Heart left ventricle (tissue), 13 donors: ENCODE data around the gene MSH5.

ENCODE experiments used
- CTCF ChIP-seq, 12 donors: fragments of 200-600 bp; sonication (generic) in 4 of 12; IDR thresholded peaks; one replicate each; pipeline versions ENCODE4 v1.5.0 to v1.8.0; 2018 to 2022; ENCODE audit warnings: antibody characterized with exemption in 12 of 12, mild to moderate bottlenecking in 5 of 12
- POLR2A ChIP-seq, 2 donors: fragments of 450-650 bp; IDR thresholded peaks; one replicate each; pipeline ENCODE4 v1.6.1; 2017; ENCODE audit warnings: antibody characterized with exemption in 2 of 2, mild to moderate bottlenecking in 2 of 2, moderate library complexity in 2 of 2
- donor health status: ischemic (EF 13 %, LVEDD 7.1; RV severe dilation, severe dysfunction).
- donor health status: DM: no; HTN: yes; CAD: no.
- donor health status: DM: no; HTN: no; CAD: no.
- donor health status: ischemic (EF 25% LVEDD 6.9; RV normal size, moderate dysfunction).
- donor health status: ischemic (EF 25% LVEDD 5.7; RV mildly dilated, moderate dysfunction).
- donor health status: ischemic (EF 35%, LVEDD 5.7; RV mildly dilated, moderate dysfunction).
- donor health status: nonischemic (EF 11% LVEDD 7.7; RV severe dilation, severe dysfunction).
- donor health status: DM: yes; HTN: yes; CAD: no.
- donor health status: PGD.
- donor health status: ischemic (EF 29% LVEDD 5.4; RV normal size, mild dysfunction).
- donor health status: nonischemic (EF 23%, LVEDD 6.1; RV moderate dilation, normal function).

- TF ChIP-seq CTCF (IDR thresholded peaks at IDR 0.05) (no peak), POLR2A (IDR thresholded peaks at IDR 0.05) (no peak)
Measured at GRCh38 chr6:31779908-31780307, 40.1 kb downstream of the MSH5 start.
